Measurements from ENCODE around the gene SLC38A5. TPM values are rescaled to one million over a fixed set of nuclear protein-coding genes. Genes with fewer than 3 reads are reported as not detected.
A peak's percentile ranks its signal among the peaks of the same experiment; 100 is the strongest.
"Not testable (repeated sequence)": the region's sequence is repeated elsewhere in the genome, so short reads cannot be mapped to it uniquely, and the experiment has no call there.

The SLC38A5 gene
- polyA plus RNA-seq (2013, experiment 1 of 2): 3.7 TPM
- 4.0 TPM for polyA plus RNA-seq (2013, experiment 2 of 2)

DNA sequence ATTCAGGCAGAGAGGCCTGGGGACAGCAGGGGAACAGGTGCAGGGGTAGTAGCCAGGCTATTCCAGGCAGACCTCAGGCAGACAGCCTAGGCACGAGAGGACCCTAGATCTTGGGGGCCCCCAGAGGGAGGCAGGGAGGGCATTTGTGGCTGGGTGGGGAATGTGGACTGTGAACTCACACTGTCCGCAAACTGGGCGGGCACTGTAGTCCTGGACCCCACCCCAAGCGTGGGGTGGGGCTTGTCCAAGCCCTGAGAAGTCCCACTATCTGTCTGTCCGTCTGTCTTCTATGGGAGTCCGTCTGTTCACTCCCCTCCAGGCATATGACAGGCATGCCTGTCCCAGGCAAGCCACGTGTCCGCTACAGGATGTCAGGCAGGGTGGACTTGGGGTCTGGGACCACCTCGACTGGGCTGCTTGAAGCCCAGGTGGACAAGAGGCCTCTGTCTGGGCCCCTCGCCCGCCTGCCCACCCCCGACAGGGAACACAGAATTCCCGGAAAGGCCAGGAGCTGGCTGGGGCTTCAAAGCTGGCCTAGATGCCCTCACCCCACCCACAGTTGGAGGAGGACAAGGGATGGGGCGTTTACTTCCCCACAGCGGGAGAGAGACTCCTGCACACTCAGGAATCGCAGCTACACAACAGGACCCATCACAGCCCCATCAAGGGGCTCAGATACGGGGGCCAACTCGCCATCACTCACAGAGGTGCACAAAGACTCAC, at the start of gene SLC38A5:
Gene SLC38A5 (minus strand): TSS at position 151 of the 723 bp plus-strand sequence. CDS start 2,336 bp downstream, outside the sequence.
- Histone ChIP-seq H3K4me1 (ENCODE audit: control insufficient read depth in 2 of 2, insufficient read depth in 1 of 2, low read depth in 1 of 2, low read length in 2 of 2) (peaks cover 10 to 16% of the 10 kb centered on the region in 2 donors), H2AFZ (ENCODE audit: low read length) (peak within 1 kb of the TSS; percentile 58), H3K4me2 (ENCODE audit: insufficient read depth, low read length, poor library complexity, severe bottlenecking) (peak within 1 kb of the TSS; percentile 40), H3K79me1 (ENCODE audit: low read depth, low read length) (no peaks in the 10 kb centered on the region), H2BK12ac (ENCODE audit: low read length) (no peak within 1 kb of the TSS), H3K36me3 (replicated peaks in 1 of 2; ENCODE audit: control insufficient read depth in 2 of 2, insufficient read depth in 2 of 2, low read length in 2 of 2) (no peaks in the 10 kb centered on the region), H2BK120ac (ENCODE audit: low read depth, low read length) (no peak within 1 kb of the TSS), H3K4me3 (ENCODE audit: low read length in 2 of 2) (no peak within 1 kb of the TSS), H2AK5ac (ENCODE audit: low read depth, low read length) (no peak within 1 kb of the TSS), H3K9me3 (replicated peaks in 1 of 2; ENCODE audit: control insufficient read depth in 2 of 2, insufficient read depth in 1 of 2, low read depth in 1 of 2, low read length in 2 of 2) (no peaks in the 10 kb centered on the region), H2BK15ac (ENCODE audit: low read length) (no peak within 1 kb of the TSS), H3K4ac (ENCODE audit: low read length) (no peak within 1 kb of the TSS), H3K18ac (ENCODE audit: low read length) (no peak within 1 kb of the TSS), H3K23ac (ENCODE audit: low read depth, low read length, poor library complexity) (no peak within 1 kb of the TSS), H3K9ac (ENCODE audit: low read depth, low read length, poor library complexity) (no peak within 1 kb of the TSS), H2BK5ac (ENCODE audit: low read length) (no peak within 1 kb of the TSS), H4K91ac (ENCODE audit: low read depth, low read length, poor library complexity) (no peak within 1 kb of the TSS), H4K8ac (ENCODE audit: low read depth, low read length) (no peak within 1 kb of the TSS), H3K27ac (replicated peaks; ENCODE audit: low read length) (no peak within 1 kb of the TSS), H3K14ac (ENCODE audit: low read length) (no peak within 1 kb of the TSS), H3K27me3 (ENCODE audit: control insufficient read depth in 3 of 3, insufficient read depth in 3 of 3, low read depth in 1 of 3, low read length in 3 of 3) (no peaks in the 10 kb centered on the region)
- no peak for DNase-seq (ENCODE audit: low spot score)
- WGBS, 2 donors (ENCODE audit: extremely low coverage in 2 of 2, insufficient read length in 2 of 2, insufficient replicate concordance in 1 of 2): no CpG with 5 or more reads among the region's 18 CpGs

DNA sequence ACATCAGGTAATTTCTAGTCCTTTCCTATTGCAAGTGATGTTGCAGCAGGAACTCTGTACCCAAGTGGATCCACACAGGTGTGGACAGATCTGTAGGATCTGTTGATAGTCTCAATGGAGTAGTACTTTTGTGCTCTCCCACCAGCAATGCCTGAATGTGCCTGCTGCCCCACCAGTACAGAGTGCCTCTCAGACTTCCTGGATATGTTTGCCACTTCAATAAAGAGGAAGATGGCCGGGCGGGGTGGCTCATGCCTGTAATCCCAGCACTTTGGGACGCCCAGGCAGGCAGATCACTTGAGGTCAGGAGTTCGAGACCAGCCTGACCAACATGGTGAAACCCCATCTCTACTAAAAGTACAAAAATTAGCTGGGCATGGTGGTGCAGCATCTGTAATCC, 49.4 kb upstream of the SLC38A5 start:
- H3K23ac ChIP-seq (ENCODE audit: low read depth, low read length, poor library complexity); H3K27me3 ChIP-seq (ENCODE audit: control insufficient read depth in 3 of 3, insufficient read depth in 3 of 3, low read depth in 1 of 3, low read length in 3 of 3); H3K4ac ChIP-seq (ENCODE audit: low read length); H3K79me1 ChIP-seq (ENCODE audit: low read depth, low read length); H2BK120ac ChIP-seq (ENCODE audit: low read depth, low read length); H2AK5ac ChIP-seq (ENCODE audit: low read depth, low read length); H2AFZ ChIP-seq (ENCODE audit: low read length); H4K91ac ChIP-seq (ENCODE audit: low read depth, low read length, poor library complexity); H3K14ac ChIP-seq (ENCODE audit: low read length); H3K4me3 ChIP-seq (ENCODE audit: low read length in 2 of 2); DNase-seq (ENCODE audit: low spot score); H3K9me3 ChIP-seq (replicated peaks in 1 of 2; ENCODE audit: control insufficient read depth in 2 of 2, insufficient read depth in 1 of 2, low read depth in 1 of 2, low read length in 2 of 2); H4K8ac ChIP-seq (ENCODE audit: low read depth, low read length); H3K27ac ChIP-seq (replicated peaks; ENCODE audit: low read length); H3K36me3 ChIP-seq (replicated peaks in 1 of 2; ENCODE audit: control insufficient read depth in 2 of 2, insufficient read depth in 2 of 2, low read length in 2 of 2); H2BK12ac ChIP-seq (ENCODE audit: low read length); H2BK15ac ChIP-seq (ENCODE audit: low read length); H3K4me1 ChIP-seq (ENCODE audit: control insufficient read depth in 2 of 2, insufficient read depth in 1 of 2, low read depth in 1 of 2, low read length in 2 of 2); H3K4me2 ChIP-seq (ENCODE audit: insufficient read depth, low read length, poor library complexity, severe bottlenecking); H3K18ac ChIP-seq (ENCODE audit: low read length); H2BK5ac ChIP-seq (ENCODE audit: low read length); H3K9ac ChIP-seq (ENCODE audit: low read depth, low read length, poor library complexity): not testable (repeated sequence)
- no CpG with 5 or more reads among the region's 4 CpGs for WGBS, 2 donors (ENCODE audit: extremely low coverage in 2 of 2, insufficient read length in 2 of 2, insufficient replicate concordance in 1 of 2)

DNA sequence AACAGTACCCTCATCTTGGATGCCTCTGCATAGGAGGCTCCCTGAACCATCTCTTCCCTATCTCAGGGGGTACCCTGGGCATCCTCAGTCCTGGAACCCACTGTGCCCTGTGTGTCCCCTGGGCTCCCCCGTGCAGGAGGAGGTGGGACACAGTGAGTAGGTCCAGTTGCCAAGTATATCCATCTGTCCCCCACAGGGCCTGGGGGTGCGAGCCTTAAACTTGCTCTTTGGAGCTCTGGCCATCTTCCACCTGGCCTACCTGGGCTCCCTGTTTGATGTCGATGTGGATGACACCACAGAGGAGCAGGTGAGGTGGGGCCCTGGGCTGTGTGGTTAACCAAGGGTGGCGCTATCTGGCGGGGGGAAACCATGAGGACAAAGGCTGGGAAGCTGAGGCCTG, 46.9 kb upstream of the SLC38A5 start:
- no peak overlapping the region for H4K8ac ChIP-seq (ENCODE audit: low read depth, low read length)
- WGBS, 2 donors (ENCODE audit: extremely low coverage in 2 of 2, insufficient read length in 2 of 2, insufficient replicate concordance in 1 of 2): no CpG with 5 or more reads among the region's 5 CpGs
- no peak overlapping the region for H3K27ac ChIP-seq (replicated peaks; ENCODE audit: low read length)

DNA sequence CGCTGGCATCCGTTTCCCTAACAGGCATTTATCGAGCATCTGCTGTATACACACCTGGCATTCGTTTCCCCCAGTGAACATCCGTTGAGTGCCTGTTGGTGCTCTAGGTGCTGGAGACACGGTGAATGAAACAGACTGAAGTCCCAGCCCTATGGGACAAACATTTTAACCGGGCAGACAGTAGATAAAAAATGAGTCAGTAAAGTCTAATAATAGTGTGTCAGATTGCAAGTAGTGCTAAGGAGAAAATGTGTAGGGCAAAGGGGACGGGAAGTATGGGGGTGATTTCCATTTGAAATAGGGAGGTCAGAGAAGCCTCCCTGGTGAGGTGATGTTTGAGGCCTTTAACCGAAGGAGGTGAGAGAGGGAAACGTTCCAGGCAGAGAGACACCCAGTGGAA, 46.2 kb upstream of the SLC38A5 start:
- Histone ChIP-seq H3K4me1 (ENCODE audit: control insufficient read depth in 2 of 2, insufficient read depth in 1 of 2, low read depth in 1 of 2, low read length in 2 of 2) (no peaks in the 10 kb centered on the region), H3K9me3 (replicated peaks in 1 of 2; ENCODE audit: control insufficient read depth in 2 of 2, insufficient read depth in 1 of 2, low read depth in 1 of 2, low read length in 2 of 2) (no peaks in the 10 kb centered on the region), H3K36me3 (replicated peaks in 1 of 2; ENCODE audit: control insufficient read depth in 2 of 2, insufficient read depth in 2 of 2, low read length in 2 of 2) (peaks cover 1 to 3% of the 10 kb centered on the region in 2 donors), H3K4ac (ENCODE audit: low read length) (no peak overlapping the region), H3K9ac (ENCODE audit: low read depth, low read length, poor library complexity) (no peak overlapping the region), H3K18ac (ENCODE audit: low read length) (no peak overlapping the region), H3K23ac (ENCODE audit: low read depth, low read length, poor library complexity) (no peak overlapping the region), H3K4me2 (ENCODE audit: insufficient read depth, low read length, poor library complexity, severe bottlenecking) (no peak overlapping the region), H4K91ac (ENCODE audit: low read depth, low read length, poor library complexity) (no peak overlapping the region), H2BK15ac (ENCODE audit: low read length) (no peak overlapping the region), H3K14ac (ENCODE audit: low read length) (no peak overlapping the region), H3K4me3 (ENCODE audit: low read length in 2 of 2) (no peak overlapping the region), H2AFZ (ENCODE audit: low read length) (no peak overlapping the region), H3K27ac (replicated peaks; ENCODE audit: low read length) (no peak overlapping the region), H2AK5ac (ENCODE audit: low read depth, low read length) (no peak overlapping the region), H4K8ac (ENCODE audit: low read depth, low read length) (no peak overlapping the region), H3K27me3 (ENCODE audit: control insufficient read depth in 3 of 3, insufficient read depth in 3 of 3, low read depth in 1 of 3, low read length in 3 of 3) (no peaks in the 10 kb centered on the region), H2BK12ac (ENCODE audit: low read length) (no peak overlapping the region), H2BK5ac (ENCODE audit: low read length) (no peak overlapping the region), H2BK120ac (ENCODE audit: low read depth, low read length) (no peak overlapping the region), H3K79me1 (ENCODE audit: low read depth, low read length) (no peaks in the 10 kb centered on the region)
- no CpG with 5 or more reads among the region's 10 CpGs for WGBS, 2 donors (ENCODE audit: extremely low coverage in 2 of 2, insufficient read length in 2 of 2, insufficient replicate concordance in 1 of 2)
- no peak for DNase-seq (ENCODE audit: low spot score)

More for the DNA sequence above, 46.9 kb upstream of the SLC38A5 start:
- H3K18ac ChIP-seq (ENCODE audit: low read length): no peak overlapping the region
- no peak overlapping the region for H2AFZ ChIP-seq (ENCODE audit: low read length)
- H3K4me3 ChIP-seq (ENCODE audit: low read length in 2 of 2): no peak overlapping the region
- no peak overlapping the region for H3K14ac ChIP-seq (ENCODE audit: low read length)
- no peak overlapping the region for H3K4ac ChIP-seq (ENCODE audit: low read length)
- no peak overlapping the region for H2BK120ac ChIP-seq (ENCODE audit: low read depth, low read length)
- no peaks in the 10 kb centered on the region for H3K79me1 ChIP-seq (ENCODE audit: low read depth, low read length)
- no peak for DNase-seq (ENCODE audit: low spot score)
- H2BK5ac ChIP-seq (ENCODE audit: low read length): no peak overlapping the region
- no peak overlapping the region for H2BK15ac ChIP-seq (ENCODE audit: low read length)
- no peak overlapping the region for H3K9ac ChIP-seq (ENCODE audit: low read depth, low read length, poor library complexity)
- no peak overlapping the region for H3K23ac ChIP-seq (ENCODE audit: low read depth, low read length, poor library complexity)
- H2BK12ac ChIP-seq (ENCODE audit: low read length): no peak overlapping the region
- no peak overlapping the region for H4K91ac ChIP-seq (ENCODE audit: low read depth, low read length, poor library complexity)
- H3K9me3 ChIP-seq (replicated peaks in 1 of 2; ENCODE audit: control insufficient read depth in 2 of 2, insufficient read depth in 1 of 2, low read depth in 1 of 2, low read length in 2 of 2): no peaks in the 10 kb centered on the region
- peaks cover 1 to 3% of the 10 kb centered on the region in 2 donors for H3K36me3 ChIP-seq (replicated peaks in 1 of 2; ENCODE audit: control insufficient read depth in 2 of 2, insufficient read depth in 2 of 2, low read length in 2 of 2)
- no peak overlapping the region for H2AK5ac ChIP-seq (ENCODE audit: low read depth, low read length)
- no peak overlapping the region for H3K4me2 ChIP-seq (ENCODE audit: insufficient read depth, low read length, poor library complexity, severe bottlenecking)
- H3K27me3 ChIP-seq (ENCODE audit: control insufficient read depth in 3 of 3, insufficient read depth in 3 of 3, low read depth in 1 of 3, low read length in 3 of 3): no peaks in the 10 kb centered on the region
- no peaks in the 10 kb centered on the region for H3K4me1 ChIP-seq (ENCODE audit: control insufficient read depth in 2 of 2, insufficient read depth in 1 of 2, low read depth in 1 of 2, low read length in 2 of 2)

Measured in neuronal stem cell (in vitro differentiated cells).